ENCODE results near the gene KIAA1328.
"Not testable (repeated sequence)": the region's sequence is repeated elsewhere in the genome, so short reads cannot be mapped to it uniquely, and the experiment has no call there.

Gene KIAA1328

GRCh38 chr18:36828630-36829361 lies at the start of gene KIAA1328, which contains the start of gene TPGS2:
Gene KIAA1328 (plus strand): TSS chr18:36829127. CDS start chr18:36829139, 12 bp downstream.
Gene TPGS2 (minus strand): TSS chr18:36829002. CDS start chr18:36828767, 235 bp downstream.
- peak; percentile 65 for DNase-seq

GRCh38 chr18:36780748-36781147 lies 48.2 kb upstream of the KIAA1328 start:
- no peak for DNase-seq

DNA sequence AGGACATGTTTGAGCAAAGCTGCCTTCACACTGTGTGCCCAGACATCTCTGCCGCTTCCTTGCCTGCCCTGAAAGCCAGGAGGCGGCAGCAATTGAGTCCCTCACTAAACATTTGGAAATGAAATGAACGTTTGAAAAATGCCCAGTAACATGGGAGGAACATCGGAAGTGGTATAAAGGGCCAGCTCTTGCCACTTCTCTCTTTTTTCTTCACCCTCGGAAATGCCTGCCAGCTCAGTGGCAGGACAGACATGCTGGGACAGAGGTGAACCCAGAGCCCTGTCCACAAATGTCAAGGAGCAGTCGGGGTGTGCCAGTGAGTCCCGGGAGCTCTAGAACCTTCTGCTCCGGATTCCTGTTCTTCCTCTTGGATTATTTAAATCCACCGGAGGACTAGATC lies 46.2 kb upstream of the KIAA1328 start:
- DNase-seq = no peak

DNA sequence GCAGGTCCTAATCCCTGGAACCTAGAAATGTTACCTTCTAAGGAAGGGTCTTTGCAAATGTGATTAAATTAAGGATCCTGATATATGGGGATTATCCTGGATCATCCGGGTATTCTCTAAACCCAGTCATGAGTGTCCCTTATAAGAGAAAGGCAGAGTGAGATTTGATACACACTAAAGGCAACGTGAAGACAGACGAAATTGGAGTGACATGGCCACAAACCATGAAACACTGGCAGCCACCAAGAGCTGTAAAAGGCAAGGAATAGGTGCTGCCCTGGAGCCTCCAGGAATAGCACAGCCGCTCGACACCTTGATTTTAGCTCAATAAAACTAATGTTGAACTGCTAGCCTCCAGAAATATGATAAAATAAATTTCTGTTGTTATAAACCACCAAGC lies 45.1 kb upstream of the KIAA1328 start:
- no peak for DNase-seq

DNA sequence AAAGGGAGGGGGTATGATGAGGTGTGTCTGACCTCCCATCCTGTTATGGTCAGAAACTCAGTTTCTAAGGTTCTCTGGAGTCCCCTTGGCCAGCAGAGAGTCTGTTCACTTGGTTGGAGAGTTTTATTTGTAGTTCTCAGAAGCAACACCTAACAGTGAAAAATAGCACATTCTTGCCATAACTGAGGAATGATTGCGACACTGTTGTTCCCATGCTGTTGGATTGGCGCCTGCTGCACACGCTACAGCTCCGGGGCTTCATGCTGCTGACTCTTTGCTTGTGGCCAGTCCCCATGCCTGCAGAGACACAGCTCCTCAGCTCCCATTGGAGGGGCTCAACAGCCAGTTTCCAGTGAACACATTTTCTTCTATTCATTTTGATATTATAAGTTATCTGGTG lies 42.2 kb upstream of the KIAA1328 start:
- no peak for DNase-seq

DNA sequence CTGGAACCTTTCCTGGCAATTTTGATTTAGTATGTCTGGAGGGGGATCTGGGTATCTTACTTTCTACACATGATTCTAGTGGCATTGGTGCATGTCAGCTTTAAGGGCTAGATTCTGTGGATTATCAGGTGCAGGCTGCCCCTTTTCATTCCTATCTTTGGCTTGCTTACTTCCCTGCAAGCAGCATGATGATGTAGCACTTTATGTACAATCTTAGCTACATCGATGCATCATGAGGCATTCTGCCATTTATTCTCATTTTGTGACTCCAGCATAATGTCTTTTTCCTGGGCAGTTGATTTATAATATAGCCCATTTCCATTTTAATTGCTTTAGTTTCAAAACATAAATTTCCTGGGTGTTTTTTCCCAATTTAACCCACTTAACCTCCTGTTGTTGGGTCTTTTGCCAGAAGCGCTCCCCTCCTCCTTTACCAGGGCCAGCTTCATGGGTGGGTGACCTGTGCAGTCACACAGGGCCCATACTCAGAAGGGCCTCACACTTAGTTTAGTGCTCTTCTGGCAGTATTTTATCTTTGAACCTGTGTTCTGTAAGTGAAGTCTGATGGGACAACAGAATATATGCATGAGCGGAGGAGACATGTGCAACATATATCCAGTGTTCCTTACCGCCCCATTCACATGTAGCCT lies 36.2 kb upstream of the KIAA1328 start:
- no peak for DNase-seq

GRCh38 chr18:36798738-36799473 lies 30.0 kb upstream of the KIAA1328 start:
- DNase-seq = no peak

GRCh38 chr18:36805105-36805504 lies 23.8 kb upstream of the KIAA1328 start:
- DNase-seq = no peak

- DNase-seq = no peak
These were observed 20.2 kb upstream of the KIAA1328 start for GRCh38 chr18:36808681-36809080.

GRCh38 chr18:36809590-36810381 lies 19.1 kb upstream of the KIAA1328 start:
- DNase-seq = peak; percentile 77

- DNase-seq = no peak
These were observed 17.5 kb upstream of the KIAA1328 start for GRCh38 chr18:36811430-36811829.

DNA sequence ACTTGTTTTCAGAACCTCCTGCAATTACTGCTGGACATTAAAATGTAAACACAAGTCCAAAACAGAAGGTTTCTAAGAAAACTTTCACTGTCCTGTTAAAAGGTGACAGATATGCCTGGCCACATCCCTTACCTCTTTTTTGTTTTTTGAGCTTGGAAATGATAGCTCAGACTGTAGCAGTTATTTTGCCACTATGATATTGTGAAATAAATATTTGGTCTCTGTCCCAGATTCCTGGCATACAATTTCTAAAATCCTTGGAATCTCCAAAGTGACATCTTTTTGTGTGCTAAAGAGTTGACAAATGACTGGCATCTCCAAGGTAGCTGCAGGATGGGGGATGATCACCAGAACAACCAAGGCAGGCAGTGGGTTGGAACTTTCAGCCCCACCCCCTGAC lies 17.0 kb upstream of the KIAA1328 start:
- no peak for DNase-seq

GRCh38 chr18:36812678-36813077 lies 16.2 kb upstream of the KIAA1328 start:
- no peak for DNase-seq

DNA sequence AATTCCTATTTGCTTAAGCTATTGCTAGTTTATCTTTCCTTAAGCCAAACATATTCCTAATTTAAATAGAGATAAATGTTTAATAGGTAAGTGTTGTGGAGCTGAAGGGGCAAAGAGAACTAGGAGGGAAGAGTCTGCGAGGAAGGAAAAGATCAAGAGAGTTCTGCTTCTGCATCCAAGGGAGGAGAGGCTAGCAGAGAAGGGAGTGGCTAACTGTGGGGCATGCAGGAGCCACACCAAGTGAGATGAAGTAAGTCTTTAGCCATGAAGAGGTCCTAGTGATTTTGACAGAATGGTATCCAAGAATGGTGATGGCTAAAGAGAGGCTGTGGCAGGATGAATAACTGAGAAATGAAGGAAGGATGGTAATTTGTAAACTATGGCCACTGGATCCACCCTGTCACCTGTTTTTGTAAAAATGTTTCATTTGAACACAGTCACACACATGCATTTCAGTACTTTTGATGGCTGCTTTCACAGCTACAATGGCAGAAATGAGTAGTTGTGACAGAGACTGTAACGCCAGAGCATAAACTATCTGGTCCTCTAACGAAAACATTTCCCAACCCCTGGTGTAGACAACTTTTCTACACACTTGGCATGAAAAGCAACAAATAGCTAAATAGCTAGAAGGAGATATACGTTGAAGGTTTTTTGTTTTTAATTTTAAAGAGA lies 15.7 kb upstream of the KIAA1328 start:
- no peak for DNase-seq

- DNase-seq = no peak
These were observed 15.1 kb upstream of the KIAA1328 start for GRCh38 chr18:36813824-36814223.

GRCh38 chr18:36814994-36815393 lies 13.9 kb upstream of the KIAA1328 start:
- DNase-seq = no peak

GRCh38 chr18:36816096-36816495 lies 12.8 kb upstream of the KIAA1328 start:
- DNase-seq = not testable (repeated sequence)

DNA sequence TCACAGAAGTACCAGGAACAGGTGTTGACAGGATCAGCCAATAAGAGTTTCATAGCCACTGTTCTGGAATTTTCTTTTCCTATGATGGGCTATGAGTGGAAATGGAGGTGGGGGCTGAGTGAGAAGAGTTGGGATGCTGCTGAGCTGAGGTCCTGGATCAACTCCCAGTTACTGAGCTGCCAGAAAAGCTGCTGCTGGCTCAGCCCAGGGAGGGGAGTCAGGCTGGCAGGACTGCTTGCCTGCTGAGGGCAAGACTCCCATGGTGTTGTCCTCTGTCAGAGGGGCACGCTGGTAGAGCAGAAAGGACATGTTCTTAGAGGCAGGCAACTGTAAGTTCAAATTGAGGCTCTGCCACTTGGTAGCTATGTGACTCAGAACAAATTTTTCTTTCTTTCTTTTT lies 11.9 kb upstream of the KIAA1328 start:
- no peak for DNase-seq

DNA sequence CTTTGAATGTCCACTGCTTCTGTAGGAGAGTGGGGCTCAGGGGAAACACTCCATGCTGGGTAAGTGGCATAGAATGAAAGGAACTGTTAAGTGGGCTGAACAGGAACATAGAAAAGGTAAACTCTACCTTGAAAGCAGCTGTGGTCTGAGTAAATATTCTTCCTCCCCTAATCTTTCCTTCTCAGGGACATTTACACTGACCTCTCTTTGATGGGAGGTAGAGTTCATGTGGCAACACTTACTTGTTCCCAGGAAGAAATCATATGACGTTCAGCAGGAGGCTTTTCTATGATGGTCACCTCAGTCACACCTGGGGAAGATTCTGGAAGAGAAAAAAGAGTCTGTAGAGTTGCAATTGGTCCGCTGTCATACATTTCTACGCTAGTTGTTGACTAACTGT lies 10.3 kb upstream of the KIAA1328 start:
- no peak for DNase-seq

- DNase-seq = no peak
These were observed 9.3 kb upstream of the KIAA1328 start for GRCh38 chr18:36819621-36820020.

DNA sequence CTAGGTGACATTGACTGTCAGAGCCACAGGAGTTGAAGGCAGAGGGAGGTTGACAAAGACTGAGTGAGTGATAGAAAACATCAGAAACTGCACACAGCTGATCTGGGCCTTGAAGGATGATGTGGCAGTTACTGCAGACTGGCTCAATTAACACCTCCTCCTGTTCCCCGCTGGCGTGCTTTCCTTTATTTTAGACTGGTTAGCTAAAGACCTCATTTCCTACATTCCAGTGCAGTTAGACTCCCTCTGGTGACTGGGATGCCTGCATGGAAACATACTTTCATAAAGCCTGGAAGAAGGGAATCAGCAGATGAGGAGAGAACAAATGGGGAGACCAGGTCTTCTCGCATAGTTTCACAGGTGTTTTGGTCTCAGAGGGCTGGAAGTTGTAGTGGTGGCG lies 7.2 kb upstream of the KIAA1328 start:
- DNase-seq = no peak

DNA sequence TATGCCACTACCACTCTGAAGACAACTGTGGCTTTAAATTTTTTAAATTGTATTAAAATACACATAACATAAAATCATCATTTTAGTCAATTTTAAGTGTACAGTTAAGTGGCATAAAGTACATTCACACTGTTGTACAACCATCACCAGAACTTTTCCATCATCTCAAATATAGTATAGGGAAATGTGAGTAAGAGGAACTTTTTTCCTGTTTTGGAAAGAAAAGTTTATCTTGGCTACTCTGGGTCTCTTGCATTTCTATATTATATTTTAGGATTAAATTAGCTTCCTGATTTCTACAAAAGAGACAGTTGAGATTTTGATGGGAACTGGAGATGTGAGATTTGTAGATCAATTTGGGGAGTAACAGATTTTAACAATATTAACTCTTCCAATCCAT lies 3.4 kb upstream of the KIAA1328 start:
- DNase-seq = no peak

Data from NCI-H1417 treated with DMSO at 0.1 percent for 48 hours (cell line).